Parathyroid adenoma (tissue), 2 donors: ENCODE results near the gene KDM4B.
A peak's percentile ranks its signal among the peaks of the same experiment; 100 is the strongest.

Experiments
- H2AFZ ChIP-seq: fragments of 300-600 bp; sonication (generic); one replicate; pipeline ENCODE4 v1.7.0; 2017; ENCODE audit warnings: antibody characterized with exemption, mild to moderate bottlenecking
- H3K27ac ChIP-seq: fragments of 300-600 bp; sonication (generic); one replicate; pipeline ENCODE4 v1.7.0; 2017
- H3K27me3 ChIP-seq: fragments of 300-600 bp; sonication (generic); one replicate; pipeline ENCODE4 v1.7.0; 2017; ENCODE audit warnings: low read length; ENCODE audit not compliant: control insufficient read depth, insufficient read depth
- H3K36me3 ChIP-seq: fragments of 300-600 bp; sonication (generic); one replicate; pipeline ENCODE4 v1.7.0; 2017; ENCODE audit warnings: low read length; ENCODE audit not compliant: control insufficient read depth, insufficient read depth
- H3K4me1 ChIP-seq: fragments of 300-600 bp; sonication (generic); one replicate; pipeline ENCODE4 v1.7.0; 2017; ENCODE audit warnings: control low read depth
- H3K4me2 ChIP-seq: fragments of 300-600 bp; sonication (generic); one replicate; pipeline ENCODE4 v1.7.0; 2017; ENCODE audit warnings: low read length
- H3K4me3 ChIP-seq: fragments of 300-600 bp; sonication (generic); one replicate; pipeline ENCODE4 v1.7.0; 2017; ENCODE audit warnings: low read depth, low read length
- H3K79me2 ChIP-seq: fragments of 300-600 bp; sonication (generic); one replicate; pipeline ENCODE4 v1.7.0; 2017; ENCODE audit warnings: control low read depth
- H3K9ac ChIP-seq: fragments of 300-600 bp; sonication (generic); one replicate; pipeline ENCODE4 v1.7.0; 2017; ENCODE audit warnings: mild to moderate bottlenecking
- H3K9me3 ChIP-seq: fragments of 300-600 bp; sonication (generic); one replicate; pipeline ENCODE4 v1.7.0; 2017; ENCODE audit warnings: low read length; ENCODE audit not compliant: control insufficient read depth
- TF ChIP-seq, protein P1 (sequence below): fragments of 300-600 bp; sonication (generic); IDR thresholded peaks from one replicate; pipeline ENCODE4 v1.7.0; 2017; ENCODE audit warnings: antibody characterized with exemption, mild to moderate bottlenecking
- donor health status: primary hyperparathyroidism.

KDM4B gene

GRCh38 chr19:4991996-4992698 lies 23.2 kb downstream of the KDM4B start:
- Histone ChIP-seq H2AFZ (peak overlapping the region; percentile 30), H3K4me1 (peaks cover 19% of the 10 kb centered on the region), H3K9ac (no peak overlapping the region), H3K79me2 (peaks cover 41% of the 10 kb centered on the region), H3K36me3 (no peaks in the 10 kb centered on the region), H3K27me3 (no peaks in the 10 kb centered on the region), H3K4me2 (peak overlapping the region; percentile 16), H3K4me3 (no peak overlapping the region), H3K9me3 (no peaks in the 10 kb centered on the region), H3K27ac (peak overlapping the region; percentile 80)
- TF ChIP-seq, protein P1, sequence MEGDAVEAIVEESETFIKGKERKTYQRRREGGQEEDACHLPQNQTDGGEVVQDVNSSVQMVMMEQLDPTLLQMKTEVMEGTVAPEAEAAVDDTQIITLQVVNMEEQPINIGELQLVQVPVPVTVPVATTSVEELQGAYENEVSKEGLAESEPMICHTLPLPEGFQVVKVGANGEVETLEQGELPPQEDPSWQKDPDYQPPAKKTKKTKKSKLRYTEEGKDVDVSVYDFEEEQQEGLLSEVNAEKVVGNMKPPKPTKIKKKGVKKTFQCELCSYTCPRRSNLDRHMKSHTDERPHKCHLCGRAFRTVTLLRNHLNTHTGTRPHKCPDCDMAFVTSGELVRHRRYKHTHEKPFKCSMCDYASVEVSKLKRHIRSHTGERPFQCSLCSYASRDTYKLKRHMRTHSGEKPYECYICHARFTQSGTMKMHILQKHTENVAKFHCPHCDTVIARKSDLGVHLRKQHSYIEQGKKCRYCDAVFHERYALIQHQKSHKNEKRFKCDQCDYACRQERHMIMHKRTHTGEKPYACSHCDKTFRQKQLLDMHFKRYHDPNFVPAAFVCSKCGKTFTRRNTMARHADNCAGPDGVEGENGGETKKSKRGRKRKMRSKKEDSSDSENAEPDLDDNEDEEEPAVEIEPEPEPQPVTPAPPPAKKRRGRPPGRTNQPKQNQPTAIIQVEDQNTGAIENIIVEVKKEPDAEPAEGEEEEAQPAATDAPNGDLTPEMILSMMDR = no peak

GRCh38 chr19:4993683-4994082 lies 24.8 kb downstream of the KDM4B start:
- Histone ChIP-seq H3K4me3 (no peak overlapping the region), H3K4me1 (peaks cover 19% of the 10 kb centered on the region), H3K27me3 (no peaks in the 10 kb centered on the region), H3K9me3 (no peaks in the 10 kb centered on the region), H3K79me2 (peaks cover 46% of the 10 kb centered on the region), H3K9ac (no peak overlapping the region), H3K27ac (no peak overlapping the region), H3K36me3 (no peaks in the 10 kb centered on the region), H3K4me2 (no peak overlapping the region), H2AFZ (no peak overlapping the region)
- TF ChIP-seq, protein P1 = no peak

DNA sequence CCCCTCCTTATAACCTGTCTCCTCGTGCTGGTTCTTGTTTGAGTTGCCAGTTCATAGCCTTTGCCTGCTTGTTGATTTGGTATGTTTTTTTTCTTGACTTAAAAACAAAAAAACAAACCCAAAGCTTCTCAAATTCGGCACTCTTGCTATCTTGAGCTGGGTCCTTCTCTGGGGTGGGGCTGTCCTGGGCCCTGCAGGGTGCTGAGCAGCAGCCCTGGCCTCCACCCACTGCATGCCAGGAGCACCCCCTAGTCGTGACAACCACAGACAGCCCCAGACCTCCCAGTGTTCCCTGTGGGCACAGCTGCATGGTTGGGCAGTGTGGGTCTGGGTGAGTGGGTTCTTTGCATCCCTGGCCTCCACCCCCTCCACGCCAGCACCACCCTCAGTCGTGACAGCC lies 27.8 kb downstream of the KDM4B start:
- H3K4me1 ChIP-seq = peaks cover 16% of the 10 kb centered on the region
- no peak overlapping the region for H3K4me2 ChIP-seq
- H3K27ac ChIP-seq = no peak overlapping the region
- H3K9me3 ChIP-seq = no peaks in the 10 kb centered on the region
- H3K27me3 ChIP-seq = no peaks in the 10 kb centered on the region
- no peaks in the 10 kb centered on the region for H3K36me3 ChIP-seq
- TF ChIP-seq, protein P1 = no peak
- H2AFZ ChIP-seq = no peak overlapping the region
- peaks cover 61% of the 10 kb centered on the region for H3K79me2 ChIP-seq
- no peak overlapping the region for H3K9ac ChIP-seq
- H3K4me3 ChIP-seq = no peak overlapping the region

GRCh38 chr19:4997297-4997696 lies 28.4 kb downstream of the KDM4B start:
- Histone ChIP-seq H3K27me3 (no peaks in the 10 kb centered on the region), H3K79me2 (peaks cover 66% of the 10 kb centered on the region), H3K4me1 (peaks cover 10% of the 10 kb centered on the region), H3K36me3 (no peaks in the 10 kb centered on the region), H3K4me2 (no peak overlapping the region), H3K27ac (no peak overlapping the region), H3K9ac (no peak overlapping the region), H3K9me3 (no peaks in the 10 kb centered on the region), H2AFZ (no peak overlapping the region), H3K4me3 (no peak overlapping the region)
- TF ChIP-seq, protein P1 = no peak

- no peak overlapping the region for H3K4me3 ChIP-seq
- peaks cover 80% of the 10 kb centered on the region for H3K79me2 ChIP-seq
- H3K36me3 ChIP-seq = no peaks in the 10 kb centered on the region
- no peak overlapping the region for H3K4me2 ChIP-seq
- no peak overlapping the region for H3K9ac ChIP-seq
- no peaks in the 10 kb centered on the region for H3K9me3 ChIP-seq
- H3K27ac ChIP-seq = no peak overlapping the region
- no peaks in the 10 kb centered on the region for H3K27me3 ChIP-seq
- H2AFZ ChIP-seq = no peak overlapping the region
- TF ChIP-seq, protein P1 = no peak
- no peaks in the 10 kb centered on the region for H3K4me1 ChIP-seq
Observed at GRCh38 chr19:5000120-5000611, 31.3 kb downstream of the KDM4B start.
